ENCODE measurements around the gene CELF6. TPM values are rescaled to one million over a fixed set of nuclear protein-coding genes. Genes with fewer than 3 reads are reported as not detected.

Gene CELF6
- total RNA-seq, 1 experiment from 2014 or later = not detected

GRCh38 chr15:72242775-72243370, 77.1 kb downstream of the CELF6 start:
- H3K36me3 Mint-ChIP-seq (ENCODE audit: insufficient read depth, unreplicated experiment) = peaks cover 33% of the 10 kb centered on the region
- Histone ChIP-seq H3K9me3 (no peaks in the 10 kb centered on the region), H3K4me3 (ENCODE audit: low read depth, low read length) (no peak overlapping the region), H3K36me3 (ENCODE audit: control insufficient read depth, insufficient read depth, low read length) (no peaks in the 10 kb centered on the region), H3K27me3 (replicated peaks; ENCODE audit: control insufficient read depth, insufficient read depth, low read length) (no peaks in the 10 kb centered on the region), H3K4me1 (peaks cover 3% of the 10 kb centered on the region)
- no peaks in the 10 kb centered on the region for H3K4me1 Mint-ChIP-seq (ENCODE audit: low read depth, unreplicated experiment)
- no peaks in the 10 kb centered on the region for H3K9me3 Mint-ChIP-seq (ENCODE audit: unreplicated experiment)
- TF ChIP-seq CTCF (IDR thresholded peaks at IDR 0.05; ENCODE audit: insufficient read depth in 1 of 2, low read depth in 1 of 2, low read length in 1 of 2, severe bottlenecking in 1 of 2, unreplicated experiment in 1 of 2) = no peak
- intact Hi-C loops (cut with micrococcal nuclease; ENCODE audit: unreplicated experiment) = no loop called here
- BruUV-seq (replicated peaks) = no TSS peak
- POLR2A ChIA-PET = no interaction called here
- H3K4me3 Mint-ChIP-seq (ENCODE audit: unreplicated experiment) = no peak overlapping the region
- CTCF ChIA-PET = no interaction called here
- no peaks in the 10 kb centered on the region for H3K27me3 Mint-ChIP-seq (ENCODE audit: insufficient read depth, unreplicated experiment)
- no peak overlapping the region for H3K27ac Mint-ChIP-seq (ENCODE audit: unreplicated experiment)
- no peak for DNase-seq

- H3K27me3 ChIP-seq (replicated peaks; ENCODE audit: control insufficient read depth, insufficient read depth, low read length) = no peaks in the 10 kb centered on the region
- H3K4me3 ChIP-seq (ENCODE audit: low read depth, low read length) = no peak overlapping the region
- H3K27me3 Mint-ChIP-seq (ENCODE audit: insufficient read depth, unreplicated experiment) = no peaks in the 10 kb centered on the region
- ChIA-PET CTCF (interaction anchor here (0.6 kb wide), 1 partner anchor 249 kb away, joined by 5 read pairs; no protein-coding TSS in a partner anchor), POLR2A (no interaction called here)
- H3K9me3 Mint-ChIP-seq (ENCODE audit: unreplicated experiment) = no peaks in the 10 kb centered on the region
- no peaks in the 10 kb centered on the region for H3K9me3 ChIP-seq
- no peaks in the 10 kb centered on the region for H3K36me3 ChIP-seq (ENCODE audit: control insufficient read depth, insufficient read depth, low read length)
- no peak overlapping the region for H3K4me3 Mint-ChIP-seq (ENCODE audit: unreplicated experiment)
- no peak for DNase-seq
- no peak for TF ChIP-seq CTCF (IDR thresholded peaks at IDR 0.05; ENCODE audit: insufficient read depth in 1 of 2, low read depth in 1 of 2, low read length in 1 of 2, severe bottlenecking in 1 of 2, unreplicated experiment in 1 of 2)
- H3K36me3 Mint-ChIP-seq (ENCODE audit: insufficient read depth, unreplicated experiment) = peaks cover 16% of the 10 kb centered on the region
- H3K4me1 ChIP-seq = peaks cover 8% of the 10 kb centered on the region
- BruUV-seq (replicated peaks) = no TSS peak
- intact Hi-C loops (cut with micrococcal nuclease; ENCODE audit: unreplicated experiment) = no loop called here
- H3K4me1 Mint-ChIP-seq (ENCODE audit: low read depth, unreplicated experiment) = no peaks in the 10 kb centered on the region
- H3K27ac Mint-ChIP-seq (ENCODE audit: unreplicated experiment) = no peak overlapping the region
These were observed 80.3 kb downstream of the CELF6 start for GRCh38 chr15:72239652-72240051.

GRCh38 chr15:72238586-72238985, 81.4 kb downstream of the CELF6 start:
- H3K27me3 ChIP-seq (replicated peaks; ENCODE audit: control insufficient read depth, insufficient read depth, low read length) = no peaks in the 10 kb centered on the region
- no peak overlapping the region for H3K4me3 ChIP-seq (ENCODE audit: low read depth, low read length)
- Mint-ChIP-seq H3K4me1 (ENCODE audit: low read depth, unreplicated experiment) (no peaks in the 10 kb centered on the region), H3K36me3 (ENCODE audit: insufficient read depth, unreplicated experiment) (peaks cover 16% of the 10 kb centered on the region), H3K4me3 (ENCODE audit: unreplicated experiment) (no peak overlapping the region), H3K27ac (ENCODE audit: unreplicated experiment) (no peak overlapping the region), H3K9me3 (ENCODE audit: unreplicated experiment) (no peaks in the 10 kb centered on the region), H3K27me3 (ENCODE audit: insufficient read depth, unreplicated experiment) (no peaks in the 10 kb centered on the region)
- no peak for DNase-seq
- no peaks in the 10 kb centered on the region for H3K9me3 ChIP-seq
- CTCF ChIA-PET = interaction anchor here (0.5 kb wide), 1 partner anchor 554 kb away, joined by 3 read pairs; no protein-coding TSS in a partner anchor
- TF ChIP-seq CTCF (IDR thresholded peaks at IDR 0.05; ENCODE audit: insufficient read depth in 1 of 2, low read depth in 1 of 2, low read length in 1 of 2, severe bottlenecking in 1 of 2, unreplicated experiment in 1 of 2) = no peak
- H3K4me1 ChIP-seq = peaks cover 8% of the 10 kb centered on the region
- POLR2A ChIA-PET = no interaction called here
- no peaks in the 10 kb centered on the region for H3K36me3 ChIP-seq (ENCODE audit: control insufficient read depth, insufficient read depth, low read length)
- no TSS peak for BruUV-seq (replicated peaks)
- intact Hi-C loops (cut with micrococcal nuclease; ENCODE audit: unreplicated experiment) = no loop called here

Data from Caco-2 (cell line).